HEK293 (cell line): Measurements from ENCODE around the gene PEX26.
"Not testable (repeated sequence)": the region's sequence is repeated elsewhere in the genome, so short reads cannot be mapped to it uniquely, and the experiment has no call there.

Experiments
- CTCF ChIP-seq: fragments of 450-650 bp; formaldehyde crosslinking; IDR thresholded peaks from 2 replicates; pipeline ENCODE4 v1.5.1; 2016; ENCODE audit warnings: missing biosample characterization, missing genetic modification characterization
- MZF1 ChIP-seq: fragments of 450-650 bp; formaldehyde crosslinking; IDR thresholded peaks from 2 replicates; pipeline ENCODE4 v1.5.1; 2017; ENCODE audit warnings: missing biosample characterization, missing genetic modification characterization, borderline replicate concordance
- PBX3 ChIP-seq: sonication (generic); formaldehyde crosslinking; IDR thresholded peaks from 2 replicates; pipeline ENCODE4 v1.8.1; 2022; ENCODE audit warnings: mild to moderate bottlenecking, moderate library complexity, missing genetic modification reagents
- PRDM10 ChIP-seq: fragments of 450-650 bp; formaldehyde crosslinking; IDR thresholded peaks from 2 replicates; pipeline ENCODE4 v1.5.1; 2016; ENCODE audit warnings: missing biosample characterization, missing genetic modification characterization
- SETDB1 ChIP-seq: IDR thresholded peaks from one replicate; pipeline ENCODE4 v1.6.1; 2017; ENCODE audit warnings: mild to moderate bottlenecking, low read length, moderate library complexity, mixed read lengths; ENCODE audit not compliant: insufficient read length
- YY1 ChIP-seq: fragments of 450-650 bp; formaldehyde crosslinking; IDR thresholded peaks from 2 replicates; pipeline ENCODE4 v1.5.1; 2018; ENCODE audit warnings: missing biosample characterization, missing genetic modification characterization
- ZBTB8A ChIP-seq: fragments of 450-650 bp; formaldehyde crosslinking; IDR thresholded peaks from 2 replicates; pipeline ENCODE4 v1.5.1; 2016; ENCODE audit warnings: missing biosample characterization, missing genetic modification characterization
- ZNF16 ChIP-seq: fragments of 450-650 bp; formaldehyde crosslinking; IDR thresholded peaks from 2 replicates; pipeline ENCODE4 v1.5.1; 2016; ENCODE audit warnings: low read depth, missing biosample characterization, missing genetic modification characterization
- ZNF324 ChIP-seq: fragments of 450-650 bp; formaldehyde crosslinking; IDR thresholded peaks from 2 replicates; pipeline ENCODE4 v1.5.1; 2016; ENCODE audit warnings: missing biosample characterization, missing genetic modification characterization
- ZNF398 ChIP-seq: fragments of 450-650 bp; formaldehyde crosslinking; IDR thresholded peaks from 2 replicates; pipeline ENCODE4 v1.5.1; 2017; ENCODE audit warnings: missing biosample characterization, missing genetic modification characterization
- ZNF404 ChIP-seq: fragments of 450-650 bp; formaldehyde crosslinking; IDR thresholded peaks from 2 replicates; pipeline ENCODE4 v1.5.1; 2017; ENCODE audit warnings: missing biosample characterization, missing genetic modification characterization
- ZNF449 ChIP-seq: fragments of 450-650 bp; formaldehyde crosslinking; IDR thresholded peaks from 2 replicates; pipeline ENCODE4 v1.5.1; 2017; ENCODE audit warnings: missing biosample characterization, mild to moderate bottlenecking, missing genetic modification characterization, moderate library complexity
- ZSCAN5A ChIP-seq: fragments of 450-650 bp; formaldehyde crosslinking; IDR thresholded peaks from 2 replicates; pipeline ENCODE4 v1.5.1; 2016; ENCODE audit warnings: missing biosample characterization, missing genetic modification characterization
- ZXDB ChIP-seq: fragments of 450-650 bp; formaldehyde crosslinking; IDR thresholded peaks from 2 replicates; pipeline ENCODE4 v1.5.1; 2016; ENCODE audit warnings: missing biosample characterization, missing genetic modification characterization

- not testable (repeated sequence) for TF ChIP-seq YY1 (tag by site-specific recombination); ZNF449 (tag by site-specific recombination); MZF1 (tag by site-specific recombination); CTCF (tag by site-specific recombination); ZBTB8A (tag by site-specific recombination); PBX3 (CRISPR knock-in tag); ZNF16 (tag by site-specific recombination); ZNF324; ZXDB (tag by site-specific recombination); PRDM10 (tag by site-specific recombination); SETDB1; ZNF404 (tag by site-specific recombination); ZNF398 (tag by site-specific recombination); ZSCAN5A
Observed at GRCh38 chr22:18040898-18041297, 36.9 kb upstream of the PEX26 start.
